Measurements from ENCODE around the gene NR2C2AP.

- TF ChIP-seq CTCF (IDR thresholded peaks at IDR 0.05) (no peak), EP300 (IDR thresholded peaks at IDR 0.05) (no peak)
These were observed 11.5 kb downstream of the NR2C2AP start for GRCh38 chr19:19191768-19192077.

Data from stomach (tissue), 4 donors.